ENCODE measurements around the gene ERLIN1.
"Not testable (repeated sequence)": the region's sequence is repeated elsewhere in the genome, so short reads cannot be mapped to it uniquely, and the experiment has no call there.

The ERLIN1 gene

DNA sequence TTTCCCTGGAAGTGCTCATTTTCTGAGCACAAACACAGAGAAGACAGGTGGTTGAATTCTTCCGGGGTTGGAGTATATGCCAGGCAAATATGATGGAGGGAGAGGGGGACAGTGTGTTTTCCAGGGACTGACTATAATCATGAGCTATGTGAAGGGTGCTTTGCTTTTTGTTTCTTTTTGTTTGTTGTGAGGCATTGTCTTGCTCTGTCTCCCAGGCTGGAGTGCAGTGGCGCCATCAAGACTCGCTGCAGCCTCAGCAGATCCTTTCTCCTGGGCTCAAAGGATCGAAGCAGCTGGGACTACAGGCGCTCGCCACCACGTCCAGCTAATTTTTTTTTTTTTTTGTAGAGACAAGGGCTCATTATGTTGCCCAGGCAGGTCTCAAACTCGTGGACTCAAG lies 56.9 kb downstream of the ERLIN1 start:
- DNase-seq (ENCODE audit: low read depth), result no peak
- H3K4me3 ChIP-seq (ENCODE audit: low read length), result no peak overlapping the region
- no peak for TF ChIP-seq CTCF (conservative IDR thresholded peaks at IDR 0.05; ENCODE audit: low read depth, low read length)

- not testable (repeated sequence) for H3K4me3 ChIP-seq (ENCODE audit: low read length); DNase-seq (ENCODE audit: low read depth)
Measured at GRCh38 chr10:100125335-100125734, 60.5 kb downstream of the ERLIN1 start.

GRCh38 chr10:100124097-100124496 lies 61.7 kb downstream of the ERLIN1 start:
- no peak overlapping the region for H3K4me3 ChIP-seq (ENCODE audit: low read length)
- TF ChIP-seq CTCF (conservative IDR thresholded peaks at IDR 0.05; ENCODE audit: low read depth, low read length), result no peak
- DNase-seq (ENCODE audit: low read depth), result no peak

DNA sequence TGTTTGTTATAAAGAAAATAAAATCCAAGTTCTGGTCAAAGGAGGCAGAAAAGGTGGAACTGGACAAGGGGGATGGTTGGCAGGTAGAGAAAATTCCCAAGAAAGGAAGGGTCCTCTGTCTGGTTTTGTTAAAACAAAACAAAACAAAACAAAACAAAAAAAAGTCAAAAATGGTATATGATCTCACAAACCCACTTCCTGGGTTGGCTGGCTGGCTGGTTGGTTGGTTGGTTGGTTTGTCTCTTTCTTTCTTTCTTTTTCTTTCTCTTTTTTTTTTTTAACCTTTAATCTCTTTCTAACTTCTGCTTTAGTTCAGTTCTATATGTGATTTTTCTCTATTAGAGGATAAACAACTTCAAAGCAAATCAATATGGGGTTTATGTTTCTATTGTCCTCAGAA lies 63.0 kb downstream of the ERLIN1 start:
- no peak for DNase-seq (ENCODE audit: low read depth)
- no peak overlapping the region for H3K4me3 ChIP-seq (ENCODE audit: low read length)
- no peak for TF ChIP-seq CTCF (conservative IDR thresholded peaks at IDR 0.05; ENCODE audit: low read depth, low read length)

DNA sequence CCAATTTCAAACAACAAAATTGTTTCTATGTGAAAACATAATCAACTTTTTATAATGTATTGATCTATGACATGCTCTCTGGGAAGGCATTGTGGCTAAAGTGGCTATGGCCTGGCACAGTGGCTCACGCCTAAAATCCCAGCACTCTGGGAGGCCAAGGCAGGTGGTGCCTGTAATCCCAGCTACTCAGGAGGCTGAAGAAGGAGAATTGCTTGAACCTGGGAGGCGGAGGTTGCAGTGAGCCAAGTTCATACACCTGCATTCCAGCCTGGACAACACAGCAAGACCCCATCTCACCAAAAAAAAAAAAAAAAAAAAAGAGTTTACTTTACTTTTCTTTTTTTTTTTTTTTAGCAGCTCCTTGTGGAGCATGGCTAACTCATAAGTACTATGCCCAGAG lies 65.3 kb downstream of the ERLIN1 start:
- TF ChIP-seq CTCF (conservative IDR thresholded peaks at IDR 0.05; ENCODE audit: low read depth, low read length), result no peak
- no peak overlapping the region for H3K4me3 ChIP-seq (ENCODE audit: low read length)
- DNase-seq (ENCODE audit: low read depth), result no peak

- no peak for DNase-seq (ENCODE audit: low read depth)
- H3K4me3 ChIP-seq (ENCODE audit: low read length), result no peak overlapping the region
- no peak for TF ChIP-seq CTCF (conservative IDR thresholded peaks at IDR 0.05; ENCODE audit: low read depth, low read length)
Measured at GRCh38 chr10:100119726-100120125, 66.1 kb downstream of the ERLIN1 start.

DNA sequence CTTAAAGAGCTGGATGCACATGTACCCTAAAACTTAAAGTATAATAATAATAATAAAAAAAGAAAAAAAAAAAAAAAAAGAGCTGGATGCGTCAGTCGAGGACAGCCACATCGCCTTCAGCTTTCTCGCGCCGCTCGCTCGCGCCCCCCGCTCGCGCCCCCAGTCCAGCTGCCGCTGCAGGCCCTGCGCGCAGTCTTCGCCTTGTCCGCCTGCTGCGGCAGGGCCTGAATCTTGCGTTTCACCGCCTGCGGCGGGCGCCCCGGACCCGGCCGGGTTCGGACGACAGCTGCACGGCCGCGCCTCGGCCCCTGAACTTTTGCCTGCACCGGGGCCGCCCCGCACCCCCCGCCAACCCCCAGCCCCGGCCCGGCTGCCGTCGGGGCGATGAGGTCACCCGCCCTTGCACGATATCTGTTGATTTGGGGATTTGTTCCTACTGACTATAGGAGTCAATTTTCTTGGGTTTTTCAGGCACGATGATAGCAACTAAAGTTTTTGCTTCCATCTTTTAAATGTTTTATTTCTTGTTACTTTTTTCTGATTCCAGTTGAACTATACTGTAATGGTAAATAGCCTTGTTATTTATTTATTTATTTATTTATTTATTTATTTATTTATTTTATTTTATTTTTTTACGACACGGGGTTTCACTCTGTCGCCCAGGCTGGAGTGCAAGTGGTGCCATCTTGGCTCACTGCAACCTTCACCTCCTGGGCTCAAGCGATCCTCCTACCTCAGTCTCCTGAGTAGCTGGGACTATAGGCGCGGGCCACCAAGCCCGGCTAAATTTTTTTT lies 70.7 kb downstream of the ERLIN1 start:
- no peak for TF ChIP-seq CTCF (conservative IDR thresholded peaks at IDR 0.05; ENCODE audit: low read depth, low read length)
- no peak overlapping the region for H3K4me3 ChIP-seq (ENCODE audit: low read length)
- DNase-seq (ENCODE audit: low read depth), result no peak

All from retinal pigment epithelial cell (primary cell).